ENCODE results near the gene SMIM26. TPM values are rescaled to one million over a fixed set of nuclear protein-coding genes. Genes with fewer than 3 reads are reported as not detected.

The SMIM26 gene
- total RNA-seq, 1 donor = 93.9 TPM

DNA sequence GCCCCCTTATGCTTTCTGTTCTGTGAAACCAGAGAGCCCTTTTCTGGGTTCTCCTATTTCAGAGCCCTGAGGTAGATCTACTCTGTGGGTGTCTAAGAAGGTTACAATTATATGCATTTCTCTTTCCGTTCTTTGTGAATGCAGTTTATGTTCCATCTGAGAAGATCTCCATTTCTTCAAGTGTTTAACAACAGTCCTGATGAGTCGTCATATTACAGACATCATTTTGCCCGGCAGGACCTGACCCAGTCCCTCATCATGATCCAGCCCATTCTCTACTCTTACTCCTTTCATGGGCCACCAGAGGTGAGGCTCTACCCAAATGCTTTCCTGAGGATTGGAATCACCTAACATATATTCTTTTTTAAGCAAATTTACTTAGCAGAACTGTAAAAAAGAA lies 18.8 kb upstream of the SMIM26 start:
- Histone ChIP-seq H3K9me3 (ENCODE audit: low read depth, low read length) (no peaks in the 10 kb centered on the region), H3K4me3 (ENCODE audit: low read length) (no peak overlapping the region), H3K4me1 (ENCODE audit: insufficient read depth, low read length) (no peaks in the 10 kb centered on the region), H3K27me3 (ENCODE audit: insufficient read depth, low read length) (no peaks in the 10 kb centered on the region)

DNA sequence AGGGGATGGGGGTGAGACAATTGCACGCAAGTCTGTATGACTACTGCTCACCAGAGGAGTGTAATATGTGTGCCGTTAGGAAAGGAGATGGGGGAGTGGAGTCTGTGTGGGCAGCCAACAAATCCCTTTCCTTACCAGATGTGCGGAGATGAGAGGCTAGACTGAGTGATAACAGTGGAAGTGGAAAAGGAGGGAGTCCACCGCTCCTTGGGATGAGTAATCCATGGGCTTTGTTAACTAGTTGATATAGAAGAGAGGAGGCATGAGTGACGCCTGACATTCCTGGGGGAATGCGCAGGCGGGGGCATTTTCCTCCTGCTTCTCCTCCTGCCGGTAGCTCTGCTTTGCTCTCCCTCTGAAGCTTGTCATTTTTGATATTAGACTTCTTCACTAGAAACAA lies 13.5 kb upstream of the SMIM26 start:
- Histone ChIP-seq H3K27me3 (ENCODE audit: insufficient read depth, low read length) (no peaks in the 10 kb centered on the region), H3K4me1 (ENCODE audit: insufficient read depth, low read length) (no peaks in the 10 kb centered on the region), H3K9me3 (ENCODE audit: low read depth, low read length) (no peaks in the 10 kb centered on the region), H3K4me3 (ENCODE audit: low read length) (no peak overlapping the region)

DNA sequence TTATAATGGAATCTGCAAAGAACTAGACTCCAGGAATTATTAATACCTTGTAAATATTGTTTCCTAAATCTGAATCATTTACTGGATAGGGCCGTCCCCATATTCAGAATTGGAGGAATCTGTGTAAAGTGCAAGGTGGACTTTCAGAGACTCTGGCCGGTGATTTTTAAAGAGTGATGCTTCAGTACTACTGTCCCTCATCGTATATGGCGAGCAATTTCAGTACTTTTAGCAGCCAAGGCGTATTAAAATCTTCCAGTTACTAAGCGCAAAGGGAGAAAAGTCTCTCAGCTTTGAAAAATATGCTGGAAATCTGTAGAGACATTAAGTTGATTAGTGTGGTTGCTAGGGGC lies 483 bp downstream of the SMIM26 start:
- peaks cover 27% of the 10 kb centered on the region for H3K4me1 ChIP-seq (ENCODE audit: insufficient read depth, low read length)
- H3K9me3 ChIP-seq (ENCODE audit: low read depth, low read length) = no peaks in the 10 kb centered on the region
- no peaks in the 10 kb centered on the region for H3K27me3 ChIP-seq (ENCODE audit: insufficient read depth, low read length)
- H3K4me3 ChIP-seq (ENCODE audit: low read length) = peak overlapping the region; percentile 92

DNA sequence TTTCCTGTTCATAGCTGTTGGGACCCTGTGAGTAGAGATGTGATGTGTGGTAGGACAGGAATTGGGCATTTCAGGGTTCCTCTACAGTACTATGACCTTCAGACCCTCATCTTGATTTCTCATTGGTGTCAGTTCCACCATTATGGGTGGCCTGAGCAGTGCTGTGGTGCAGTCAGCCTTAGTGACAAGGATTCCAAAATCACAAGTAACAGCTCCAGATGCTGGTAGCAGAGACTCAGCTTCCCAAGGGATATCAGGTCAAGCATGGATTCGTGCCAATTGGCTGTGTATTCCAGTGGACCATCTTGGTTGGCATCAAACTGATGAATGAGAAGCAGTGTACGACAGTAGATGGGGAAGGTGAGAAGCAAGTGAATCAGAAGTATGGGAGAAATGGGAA lies 3.8 kb downstream of the SMIM26 start:
- Histone ChIP-seq H3K9me3 (ENCODE audit: low read depth, low read length) (no peaks in the 10 kb centered on the region), H3K27me3 (ENCODE audit: insufficient read depth, low read length) (no peaks in the 10 kb centered on the region), H3K4me1 (ENCODE audit: insufficient read depth, low read length) (peaks cover 27% of the 10 kb centered on the region), H3K4me3 (ENCODE audit: low read length) (no peak overlapping the region)

DNA sequence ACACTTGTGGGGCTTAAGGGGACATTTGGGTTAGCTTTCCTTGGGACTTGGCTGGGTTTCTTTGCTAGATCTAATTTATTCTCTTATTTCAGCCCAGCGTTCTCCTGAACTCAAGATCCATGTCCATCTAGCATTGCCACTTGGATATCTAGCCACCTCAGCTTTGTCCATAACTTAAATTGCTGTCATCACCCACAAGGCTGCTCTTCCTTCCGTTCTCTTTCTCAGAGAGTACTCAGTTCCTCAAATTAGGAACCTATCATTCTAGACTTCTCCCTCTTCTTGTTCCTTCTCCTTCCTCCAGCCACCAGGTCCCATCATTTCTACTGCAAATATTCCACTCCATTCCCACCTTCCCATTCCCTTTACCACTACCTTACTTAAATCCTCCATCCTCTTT lies 4.3 kb downstream of the SMIM26 start:
- Histone ChIP-seq H3K27me3 (ENCODE audit: insufficient read depth, low read length) (no peaks in the 10 kb centered on the region), H3K4me1 (ENCODE audit: insufficient read depth, low read length) (peaks cover 26% of the 10 kb centered on the region), H3K4me3 (ENCODE audit: low read length) (no peak overlapping the region), H3K9me3 (ENCODE audit: low read depth, low read length) (no peaks in the 10 kb centered on the region)

DNA sequence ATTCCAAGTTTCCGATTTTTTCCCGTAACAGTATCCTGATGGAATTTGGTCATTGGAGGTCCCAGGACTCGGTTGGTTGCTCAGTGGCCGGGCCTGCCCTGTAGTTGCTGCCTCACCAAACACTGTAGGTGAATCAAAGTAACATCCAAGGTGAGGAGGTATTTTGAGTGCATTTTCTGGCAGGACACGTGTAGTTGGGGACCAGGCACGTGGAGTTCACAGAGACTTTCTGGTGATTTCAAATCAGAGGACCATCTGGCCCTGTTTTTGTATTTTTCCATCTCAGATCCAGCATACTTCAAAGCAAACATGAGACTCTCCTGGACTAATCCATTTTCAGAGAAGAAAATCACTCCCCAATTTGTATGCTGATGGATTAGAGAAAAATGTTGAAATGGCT lies 10.7 kb downstream of the SMIM26 start:
- no peak overlapping the region for H3K4me3 ChIP-seq (ENCODE audit: low read length)
- H3K27me3 ChIP-seq (ENCODE audit: insufficient read depth, low read length) = no peaks in the 10 kb centered on the region
- no peaks in the 10 kb centered on the region for H3K4me1 ChIP-seq (ENCODE audit: insufficient read depth, low read length)
- no peaks in the 10 kb centered on the region for H3K9me3 ChIP-seq (ENCODE audit: low read depth, low read length)

DNA sequence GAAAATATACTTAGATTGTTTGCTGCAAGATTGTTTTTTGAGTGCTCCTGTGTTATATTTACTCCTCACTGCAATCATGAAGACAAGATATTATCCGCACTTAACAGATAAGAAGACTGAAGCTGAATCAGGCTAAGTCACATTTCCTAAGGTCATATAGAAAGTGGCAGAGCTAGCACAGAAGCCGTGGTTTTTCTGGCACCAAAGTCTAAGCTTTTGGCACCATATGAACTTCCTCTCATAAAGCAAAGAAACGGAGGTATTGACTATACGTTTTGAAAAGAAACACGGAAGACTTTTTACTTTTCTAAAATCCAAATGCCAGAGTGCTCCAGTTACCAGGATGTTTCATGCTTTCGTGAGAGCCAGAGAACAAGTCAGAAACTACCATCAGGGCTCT lies 11.3 kb downstream of the SMIM26 start:
- Histone ChIP-seq H3K27me3 (ENCODE audit: insufficient read depth, low read length) (no peaks in the 10 kb centered on the region), H3K4me3 (ENCODE audit: low read length) (no peak overlapping the region), H3K9me3 (ENCODE audit: low read depth, low read length) (no peaks in the 10 kb centered on the region), H3K4me1 (ENCODE audit: insufficient read depth, low read length) (no peaks in the 10 kb centered on the region)

DNA sequence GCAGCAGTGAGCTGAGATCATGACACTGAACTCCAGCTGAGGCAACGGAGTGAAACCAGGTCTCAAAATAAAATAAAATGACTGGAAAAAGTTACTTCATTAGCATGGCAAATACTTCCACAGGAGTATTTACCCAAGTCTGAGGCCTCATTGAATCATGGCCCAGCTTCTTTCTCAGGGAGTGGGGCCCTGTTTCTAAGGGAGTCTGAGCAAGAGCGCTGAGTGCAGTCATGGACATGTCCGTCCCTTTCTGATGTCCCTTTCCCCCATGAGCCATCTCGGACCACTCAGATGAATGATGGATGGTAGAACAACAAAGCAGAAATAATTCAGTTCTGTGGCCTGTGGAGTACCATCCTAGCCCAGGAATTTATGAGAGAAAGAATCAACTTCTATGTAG lies 12.8 kb downstream of the SMIM26 start:
- Histone ChIP-seq H3K4me3 (ENCODE audit: low read length) (no peak overlapping the region), H3K27me3 (ENCODE audit: insufficient read depth, low read length) (no peaks in the 10 kb centered on the region), H3K9me3 (ENCODE audit: low read depth, low read length) (no peaks in the 10 kb centered on the region), H3K4me1 (ENCODE audit: insufficient read depth, low read length) (no peaks in the 10 kb centered on the region)

DNA sequence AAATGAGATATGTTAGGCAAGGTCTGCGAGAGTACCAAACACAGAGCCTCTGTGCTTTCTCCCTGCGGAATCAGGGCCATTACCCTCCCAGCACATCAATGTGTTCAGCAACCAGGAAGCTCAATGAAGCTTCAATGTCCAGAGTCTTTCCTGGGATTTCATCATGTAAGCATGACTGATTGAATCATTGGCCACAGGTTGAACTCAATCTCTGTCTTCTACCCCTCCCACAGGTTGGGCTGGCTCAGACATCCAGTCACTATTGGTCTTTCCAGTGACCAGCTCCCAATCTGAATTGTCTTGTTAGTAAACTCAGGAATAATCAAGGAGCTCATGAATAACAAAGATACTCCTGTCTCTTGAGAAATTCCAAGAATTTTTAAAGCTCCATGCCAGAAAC lies 17.9 kb downstream of the SMIM26 start:
- Histone ChIP-seq H3K4me1 (ENCODE audit: insufficient read depth, low read length) (peaks cover 13% of the 10 kb centered on the region), H3K9me3 (ENCODE audit: low read depth, low read length) (no peaks in the 10 kb centered on the region), H3K27me3 (ENCODE audit: insufficient read depth, low read length) (no peaks in the 10 kb centered on the region), H3K4me3 (ENCODE audit: low read length) (no peak overlapping the region)

DNA sequence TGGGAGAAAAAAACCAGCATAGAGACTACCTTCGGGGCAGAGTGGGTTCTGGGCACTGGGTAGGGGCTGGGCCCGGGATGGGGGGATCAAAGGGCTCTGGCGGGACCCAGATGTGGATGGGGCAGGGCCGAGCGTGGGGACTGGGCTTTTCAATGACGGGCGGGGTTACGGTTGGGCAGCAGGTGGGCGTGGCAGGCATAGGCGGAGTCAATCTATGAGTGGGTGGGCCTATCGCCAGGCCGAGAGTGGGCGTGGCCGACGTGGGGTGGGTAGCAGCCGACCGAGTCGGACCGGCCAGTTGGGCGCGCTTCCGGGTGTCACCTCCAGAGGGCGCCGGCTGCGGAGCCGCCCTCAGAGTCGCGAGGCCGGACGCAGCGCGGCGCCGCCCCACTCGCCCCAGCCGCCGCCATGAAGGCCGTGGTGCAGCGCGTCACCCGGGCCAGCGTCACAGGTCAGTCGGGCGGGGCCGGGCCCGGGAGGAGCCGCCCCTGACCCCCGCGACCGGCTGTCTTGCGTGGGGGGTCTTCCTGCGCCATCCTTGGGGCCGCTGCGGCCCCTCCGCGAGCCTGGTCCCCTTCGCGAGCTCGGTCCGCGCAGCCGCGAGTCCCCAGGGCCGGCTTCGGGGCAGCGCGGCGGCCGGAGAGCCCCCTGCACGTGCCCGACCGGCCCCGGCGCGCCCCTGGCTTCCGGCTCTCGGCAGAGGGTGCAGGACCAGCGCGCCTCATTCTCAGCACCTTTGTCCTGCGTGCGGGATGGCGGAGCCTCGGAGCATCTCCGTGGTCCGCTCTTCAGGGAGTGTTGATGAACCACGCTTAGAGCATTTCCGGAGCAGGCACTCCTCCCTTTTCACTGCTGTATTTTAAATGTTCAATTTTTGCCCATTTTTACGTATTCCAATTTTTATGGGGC lies 20.7 kb downstream of the SMIM26 start, which contains the start of gene DTD1:
Gene DTD1, plus strand, starts transcription at position 390 of the 909 bp plus-strand sequence. Its CDS starts 19 bp downstream, at position 409.
- Histone ChIP-seq H3K9me3 (ENCODE audit: low read depth, low read length) (no peaks in the 10 kb centered on the region), H3K4me3 (ENCODE audit: low read length) (peak within 1 kb of the TSS; percentile 80), H3K27me3 (ENCODE audit: insufficient read depth, low read length) (no peaks in the 10 kb centered on the region), H3K4me1 (ENCODE audit: insufficient read depth, low read length) (peaks cover 13% of the 10 kb centered on the region)

DNA sequence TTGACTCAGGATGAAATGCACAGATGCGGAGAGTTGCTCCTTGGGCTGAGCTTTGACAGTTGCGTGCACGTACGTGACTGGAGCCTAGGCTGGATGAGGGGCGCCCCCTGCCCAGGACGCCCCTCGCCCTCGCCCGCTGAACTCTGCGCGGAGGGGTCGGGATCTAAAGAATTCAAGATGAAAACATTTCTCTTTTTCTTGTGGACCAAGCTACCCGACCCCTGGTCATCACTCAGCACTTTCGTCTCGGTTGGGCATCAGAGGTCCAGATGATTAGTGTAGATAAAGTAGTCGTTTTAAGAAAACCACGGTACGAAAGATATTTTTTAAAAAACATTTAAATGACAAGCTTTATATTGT lies 21.3 kb downstream of the SMIM26 start:
- peak overlapping the region; percentile 80 for H3K4me3 ChIP-seq (ENCODE audit: low read length)
- no peaks in the 10 kb centered on the region for H3K9me3 ChIP-seq (ENCODE audit: low read depth, low read length)
- H3K27me3 ChIP-seq (ENCODE audit: insufficient read depth, low read length) = no peaks in the 10 kb centered on the region
- H3K4me1 ChIP-seq (ENCODE audit: insufficient read depth, low read length) = peaks cover 13% of the 10 kb centered on the region

DNA sequence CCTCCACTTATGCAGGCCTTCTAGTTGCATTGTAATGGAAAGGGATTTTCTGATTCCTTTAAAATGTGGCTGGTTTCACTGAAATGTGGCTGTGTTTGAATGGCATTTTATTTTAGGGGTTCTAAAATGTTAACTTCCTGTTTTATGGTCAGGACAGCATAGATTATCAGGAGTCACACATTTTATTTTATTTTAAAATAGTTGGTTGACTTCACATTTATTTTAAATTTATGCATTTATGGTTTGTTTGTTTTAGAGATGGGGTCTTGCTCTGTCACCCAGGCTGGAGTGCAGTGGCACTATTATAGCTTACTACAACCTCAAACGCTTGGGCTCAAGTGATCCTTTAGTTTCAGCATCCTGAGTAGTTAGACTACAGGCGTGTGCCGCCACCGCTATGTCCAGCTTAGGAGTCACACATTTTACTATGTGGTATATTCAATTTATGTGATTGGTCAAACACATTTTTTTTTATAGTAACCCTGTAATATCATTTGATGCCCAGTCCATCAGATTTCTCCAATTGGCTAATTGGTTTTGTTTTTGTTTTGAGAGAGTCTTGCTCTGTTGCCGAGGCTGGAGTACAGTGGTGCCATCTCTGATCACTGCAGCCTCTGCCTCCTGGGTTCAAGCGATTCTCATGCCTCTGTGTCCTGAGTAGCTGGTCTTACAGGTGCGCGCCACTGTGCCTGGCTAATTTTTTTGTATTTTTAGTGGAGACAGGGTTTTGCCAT lies 22.9 kb downstream of the SMIM26 start:
- Histone ChIP-seq H3K27me3 (ENCODE audit: insufficient read depth, low read length) (no peaks in the 10 kb centered on the region), H3K9me3 (ENCODE audit: low read depth, low read length) (no peaks in the 10 kb centered on the region), H3K4me3 (ENCODE audit: low read length) (no peak overlapping the region), H3K4me1 (ENCODE audit: insufficient read depth, low read length) (peaks cover 13% of the 10 kb centered on the region)

DNA sequence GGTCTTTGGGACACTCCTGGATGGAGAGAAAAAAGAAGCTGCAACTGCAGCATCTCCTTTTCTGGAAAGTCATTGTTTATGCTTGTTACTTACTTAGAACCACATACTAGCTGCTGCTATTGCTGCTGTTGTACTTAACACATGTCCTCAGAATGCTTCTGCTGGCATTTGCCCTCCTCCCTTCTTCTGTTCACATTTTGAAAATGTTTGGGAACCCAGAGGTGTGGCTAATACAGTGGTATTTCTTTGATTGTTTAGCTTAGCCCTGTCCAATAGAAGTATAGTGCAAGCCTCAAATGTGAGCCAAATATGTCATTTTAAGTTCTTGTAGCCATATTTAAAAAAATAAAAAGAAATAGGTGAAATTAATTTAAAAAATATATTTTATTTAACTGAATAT lies 29.0 kb downstream of the SMIM26 start:
- H3K27me3 ChIP-seq (ENCODE audit: insufficient read depth, low read length) = no peaks in the 10 kb centered on the region
- H3K4me1 ChIP-seq (ENCODE audit: insufficient read depth, low read length) = no peaks in the 10 kb centered on the region
- H3K4me3 ChIP-seq (ENCODE audit: low read length) = no peak overlapping the region
- H3K9me3 ChIP-seq (ENCODE audit: low read depth, low read length) = no peaks in the 10 kb centered on the region

DNA sequence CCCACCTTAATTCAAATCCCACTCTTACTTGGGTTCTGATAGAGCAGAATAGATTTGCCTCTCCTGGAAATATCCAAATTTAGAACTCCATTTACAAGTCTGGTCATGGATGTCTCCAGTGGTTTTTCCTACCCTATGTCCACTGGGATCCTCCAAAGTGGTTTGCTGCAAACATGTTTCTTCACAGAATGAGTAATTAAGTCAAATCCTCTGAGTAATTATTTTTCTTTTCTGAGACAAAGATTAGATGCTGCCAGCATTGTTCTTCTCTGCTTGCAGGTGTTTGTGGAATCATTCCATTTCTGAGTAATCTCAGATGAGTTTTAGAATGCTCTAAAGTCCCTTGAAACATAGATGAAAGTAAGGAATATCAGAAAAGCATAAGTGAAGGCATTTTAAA lies 42.5 kb downstream of the SMIM26 start:
- no peaks in the 10 kb centered on the region for H3K9me3 ChIP-seq (ENCODE audit: low read depth, low read length)
- H3K4me1 ChIP-seq (ENCODE audit: insufficient read depth, low read length) = no peaks in the 10 kb centered on the region
- H3K27me3 ChIP-seq (ENCODE audit: insufficient read depth, low read length) = no peaks in the 10 kb centered on the region
- no peak overlapping the region for H3K4me3 ChIP-seq (ENCODE audit: low read length)

DNA sequence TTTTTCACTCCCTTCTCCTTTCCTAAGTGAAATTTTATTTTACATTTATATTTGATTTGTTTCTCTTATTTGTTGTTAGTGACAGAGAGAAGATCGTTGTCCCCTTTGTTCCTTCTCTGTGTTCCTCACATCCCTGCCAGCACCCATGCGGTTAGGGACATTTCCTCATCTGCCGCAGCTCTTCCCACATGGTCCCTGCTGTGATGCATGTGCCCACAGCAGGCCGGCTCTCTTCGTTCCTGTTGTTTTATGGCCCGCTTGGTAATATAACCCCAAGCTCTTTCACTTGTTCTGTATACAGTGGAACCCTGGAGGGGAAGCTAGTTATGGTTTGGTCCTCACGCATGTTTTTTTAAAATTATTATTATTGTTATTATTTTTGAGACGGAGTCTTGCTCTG lies 44.3 kb downstream of the SMIM26 start:
- Histone ChIP-seq H3K4me1 (ENCODE audit: insufficient read depth, low read length) (no peaks in the 10 kb centered on the region), H3K4me3 (ENCODE audit: low read length) (no peak overlapping the region), H3K9me3 (ENCODE audit: low read depth, low read length) (no peaks in the 10 kb centered on the region), H3K27me3 (ENCODE audit: insufficient read depth, low read length) (no peaks in the 10 kb centered on the region)

DNA sequence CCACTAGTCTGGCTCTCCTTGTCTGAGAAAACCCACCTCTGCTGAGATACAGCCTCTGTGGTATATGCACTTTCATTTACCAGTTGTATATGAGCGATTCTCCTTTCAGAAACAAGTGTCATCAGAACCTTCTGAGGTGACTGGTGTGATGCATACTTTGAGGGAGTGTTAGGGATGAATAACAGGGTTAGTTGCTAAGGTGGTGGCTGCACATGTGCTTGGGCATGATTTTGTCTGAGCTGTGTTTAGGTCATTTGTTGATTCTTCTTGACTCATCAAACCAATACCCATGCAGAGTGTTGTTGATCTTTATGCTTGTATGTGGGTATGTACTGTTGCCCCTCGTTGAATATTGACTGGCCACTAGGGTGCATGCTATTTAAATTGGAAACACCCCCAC lies 46.3 kb downstream of the SMIM26 start:
- no peaks in the 10 kb centered on the region for H3K9me3 ChIP-seq (ENCODE audit: low read depth, low read length)
- H3K4me1 ChIP-seq (ENCODE audit: insufficient read depth, low read length) = no peaks in the 10 kb centered on the region
- no peak overlapping the region for H3K4me3 ChIP-seq (ENCODE audit: low read length)
- no peaks in the 10 kb centered on the region for H3K27me3 ChIP-seq (ENCODE audit: insufficient read depth, low read length)

All from mononuclear cell (primary cell).